NCI-H2107 treated with DMSO at 0.1 percent for 48 hours (cell line): ENCODE data around the gene SYCP2L.
"Not testable (repeated sequence)": the region's sequence is repeated elsewhere in the genome, so short reads cannot be mapped to it uniquely, and the experiment has no call there.

Experiments
- DNase-seq: peaks from one replicate; lab custom pipeline; 2025; ENCODE audit not compliant: unreplicated experiment; lab: John Stamatoyannopoulos, UW

SYCP2L gene

GRCh38 chr6:10954590-10955010, 67.7 kb downstream of the SYCP2L start:
- peak; percentile 16 for DNase-seq

DNA sequence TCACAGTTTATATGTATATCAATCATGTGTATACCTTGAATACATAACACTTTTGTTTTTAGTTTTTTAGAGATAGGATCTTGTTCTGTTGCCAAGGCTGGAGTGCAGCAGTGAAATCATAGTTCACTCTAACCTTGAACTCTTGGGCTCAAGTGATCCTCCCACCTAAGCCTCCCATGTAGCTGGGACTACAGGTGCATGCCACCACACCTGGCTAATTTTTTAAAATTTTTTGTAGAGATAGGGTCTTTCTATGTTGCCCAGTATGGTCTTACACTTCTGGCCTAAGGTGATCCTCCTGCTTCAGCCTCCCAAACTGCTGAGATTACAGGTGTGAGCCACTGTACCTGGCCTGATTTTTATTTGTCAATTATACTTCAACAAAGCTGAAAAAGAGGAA, 69.9 kb downstream of the SYCP2L start:
- DNase-seq: no peak

DNA sequence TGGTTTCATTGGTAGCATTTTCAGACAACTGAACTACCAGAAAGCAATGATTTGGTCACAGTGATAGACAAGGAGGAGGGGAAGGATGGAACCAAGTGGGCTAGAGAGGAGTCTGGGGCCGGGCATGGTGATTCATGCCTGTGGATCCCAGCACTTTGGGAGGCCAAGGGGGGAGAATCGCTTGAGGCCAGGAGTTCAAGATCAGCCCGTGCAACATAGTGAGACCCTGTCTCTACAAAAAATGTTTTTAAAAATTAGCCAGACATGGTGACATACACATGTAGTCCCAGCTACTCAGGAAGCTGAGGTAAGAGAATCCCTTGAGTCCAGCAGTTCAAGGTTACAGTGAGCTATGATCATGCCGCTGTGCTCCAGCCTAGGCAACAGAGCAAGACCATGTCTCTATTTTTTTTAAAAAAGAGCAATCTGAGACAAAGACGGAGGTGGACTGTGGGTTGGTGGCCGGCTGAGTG, 70.6 kb downstream of the SYCP2L start:
- no peak for DNase-seq

GRCh38 chr6:10960171-10960570, 73.3 kb downstream of the SYCP2L start:
- no peak for DNase-seq

GRCh38 chr6:10961837-10962236, 75.0 kb downstream of the SYCP2L start:
- no peak for DNase-seq

DNA sequence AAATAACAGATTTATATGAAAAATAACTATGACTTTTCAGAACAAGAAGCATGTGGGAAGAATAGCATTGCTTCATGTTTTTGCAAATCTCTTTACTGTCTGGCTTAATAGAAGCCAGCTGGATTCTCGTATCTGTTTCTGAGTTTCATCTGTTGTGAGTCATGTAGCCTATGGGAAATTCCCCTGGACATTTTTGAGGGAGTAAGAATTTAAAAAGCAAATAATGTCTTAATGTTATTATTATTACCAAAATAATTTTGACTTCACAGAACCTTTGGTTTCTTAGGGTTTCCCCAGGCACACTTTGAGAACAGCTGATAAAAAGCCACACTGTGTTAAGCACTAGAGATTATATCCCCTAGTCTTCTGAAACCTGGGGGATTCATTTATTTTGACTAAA, 75.8 kb downstream of the SYCP2L start:
- no peak for DNase-seq

GRCh38 chr6:10963113-10963512, 76.3 kb downstream of the SYCP2L start:
- DNase-seq: no peak

DNA sequence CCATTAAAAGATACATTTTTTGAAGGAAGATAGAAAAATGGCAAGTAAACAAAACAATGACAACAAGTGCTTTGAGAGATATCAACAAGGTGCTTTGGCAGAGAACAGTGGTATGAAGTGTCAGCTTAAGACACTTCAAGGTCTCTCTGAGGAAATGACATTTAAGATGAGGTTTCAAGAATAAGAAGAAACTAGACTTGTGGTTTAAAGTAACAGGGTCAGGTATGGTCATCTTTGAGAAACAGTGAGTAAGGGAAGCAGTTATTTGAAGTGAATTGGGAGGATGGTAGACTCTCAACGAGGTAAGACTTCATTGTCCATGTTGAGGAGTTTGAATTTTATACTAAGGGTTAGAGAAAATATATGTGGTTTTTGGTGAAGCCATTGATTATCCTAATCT, 77.8 kb downstream of the SYCP2L start:
- DNase-seq: no peak

- DNase-seq: no peak
These were observed 81.9 kb downstream of the SYCP2L start for GRCh38 chr6:10968776-10969175.

GRCh38 chr6:10970731-10971130, 83.9 kb downstream of the SYCP2L start:
- no peak for DNase-seq

GRCh38 chr6:10972196-10972595, 85.3 kb downstream of the SYCP2L start:
- no peak for DNase-seq

GRCh38 chr6:10976571-10976970, 89.7 kb downstream of the SYCP2L start:
- no peak for DNase-seq

DNA sequence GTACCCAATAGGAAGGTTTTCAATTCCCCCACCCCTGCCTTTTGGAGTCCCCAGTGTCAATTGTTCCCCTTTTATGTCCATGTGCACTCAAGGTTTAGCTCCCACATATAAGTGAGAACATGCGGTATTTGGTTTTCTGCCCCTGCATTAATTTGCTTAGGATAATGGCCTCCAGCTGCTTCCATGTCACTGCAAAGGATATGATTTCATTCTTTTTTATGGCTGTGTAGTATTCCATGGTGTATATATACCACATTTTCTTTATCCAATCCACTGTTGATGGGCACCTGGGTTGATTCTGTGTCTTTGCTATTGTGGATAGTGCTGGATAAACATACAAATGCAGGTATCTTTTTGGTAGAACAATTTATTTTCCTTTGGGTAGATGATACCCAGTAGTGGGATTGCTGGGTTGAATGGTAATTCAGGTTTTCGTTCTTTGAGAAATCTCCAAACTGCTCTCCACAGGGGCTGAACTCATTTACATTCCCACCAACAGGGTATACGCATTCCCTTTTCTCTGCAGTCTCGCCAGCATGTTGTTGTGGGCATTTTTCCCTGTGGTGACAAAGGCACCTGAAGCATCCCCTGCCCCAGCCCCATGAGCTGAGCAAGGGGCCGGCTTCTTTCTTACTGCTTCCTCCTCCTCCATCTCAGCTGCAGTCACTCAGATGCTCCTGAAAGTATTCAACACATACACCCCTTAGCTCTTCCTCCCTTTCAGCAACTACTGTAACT, 90.5 kb downstream of the SYCP2L start:
- no peak for DNase-seq

- DNase-seq: no peak
These were observed 92.8 kb downstream of the SYCP2L start for GRCh38 chr6:10979603-10980002.

GRCh38 chr6:10981409-10981808, 94.6 kb downstream of the SYCP2L start:
- DNase-seq: no peak

GRCh38 chr6:10984959-10985358, 98.1 kb downstream of the SYCP2L start:
- DNase-seq: not testable (repeated sequence)

DNA sequence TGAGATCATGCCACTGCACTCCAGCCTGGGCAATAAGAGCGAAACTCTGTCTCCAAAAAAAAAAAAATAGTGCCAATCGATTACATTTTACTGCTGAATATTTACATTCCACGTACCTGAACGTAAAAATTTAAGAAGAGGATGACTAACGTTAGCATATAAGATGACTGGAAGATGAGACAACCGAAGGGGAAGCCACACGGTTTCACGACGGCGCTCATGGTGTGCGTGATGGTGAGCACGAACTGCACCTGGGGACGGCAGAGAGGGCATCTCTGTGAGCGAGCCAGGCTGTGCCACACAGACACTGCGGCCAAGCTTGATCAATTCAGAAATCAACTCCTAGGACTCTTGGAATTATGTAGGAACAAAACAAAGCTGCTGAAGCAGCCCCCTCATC, 102.7 kb downstream of the SYCP2L start:
- no peak for DNase-seq

DNA sequence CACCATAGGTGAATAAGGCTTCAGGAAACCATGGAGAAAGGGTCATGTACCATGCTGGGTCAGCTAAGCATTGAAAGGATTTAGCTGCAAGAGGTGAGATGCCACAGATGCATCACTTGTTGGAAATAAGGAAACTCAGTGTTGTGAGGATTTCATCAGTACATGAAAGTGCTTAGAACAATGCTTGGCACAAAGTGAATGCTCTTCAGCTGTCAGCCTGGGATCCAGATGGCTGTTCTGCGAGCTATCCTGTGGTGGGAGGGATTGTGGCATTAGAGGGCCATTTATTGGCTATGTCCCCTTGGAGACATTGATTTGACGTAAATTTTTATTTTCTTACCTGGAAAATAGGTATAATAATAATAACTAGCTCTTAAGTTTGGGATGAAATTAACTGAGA, 104.3 kb downstream of the SYCP2L start:
- DNase-seq: no peak

DNA sequence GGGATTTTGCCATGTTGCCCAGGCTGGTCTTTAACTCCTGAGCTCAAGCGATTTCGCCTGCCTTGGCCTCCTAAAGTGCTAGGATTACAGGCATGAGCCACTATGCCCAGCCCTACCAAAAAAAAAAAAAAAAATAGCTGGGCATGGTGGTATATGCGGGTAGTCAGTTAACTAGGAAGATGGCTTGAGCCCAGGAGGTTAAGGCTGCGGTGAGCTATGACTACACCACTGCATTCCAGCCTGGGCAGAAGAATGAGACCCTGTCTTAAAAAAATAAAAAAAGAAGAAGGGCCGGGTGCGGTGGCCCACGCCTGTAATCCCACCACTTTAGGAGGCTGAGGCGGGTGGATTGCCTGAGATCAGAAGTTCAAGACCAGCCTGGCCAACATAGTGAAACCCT, 107.0 kb downstream of the SYCP2L start:
- DNase-seq: no peak

GRCh38 chr6:10995114-10995707, 108.4 kb downstream of the SYCP2L start:
- no peak for DNase-seq

DNA sequence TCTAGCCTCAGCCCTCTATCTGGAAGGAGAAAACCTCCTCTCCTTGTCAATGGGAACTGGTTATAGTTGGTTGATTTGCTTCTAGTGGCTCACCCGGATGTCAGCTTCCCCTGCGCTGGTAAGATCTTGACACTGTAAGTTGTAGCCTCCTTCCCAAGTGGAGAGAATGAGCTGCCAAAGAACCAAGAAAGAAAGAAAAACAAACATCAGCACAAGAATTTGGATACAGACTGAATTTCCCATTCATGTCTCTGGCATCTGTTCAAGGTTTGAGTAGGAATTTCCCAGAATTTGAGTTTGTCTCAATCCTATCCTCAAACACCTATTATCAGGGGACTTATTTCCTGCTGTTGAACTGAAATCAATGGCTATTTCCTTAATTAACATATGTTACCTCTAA, 113.1 kb downstream of the SYCP2L start:
- DNase-seq: no peak

DNA sequence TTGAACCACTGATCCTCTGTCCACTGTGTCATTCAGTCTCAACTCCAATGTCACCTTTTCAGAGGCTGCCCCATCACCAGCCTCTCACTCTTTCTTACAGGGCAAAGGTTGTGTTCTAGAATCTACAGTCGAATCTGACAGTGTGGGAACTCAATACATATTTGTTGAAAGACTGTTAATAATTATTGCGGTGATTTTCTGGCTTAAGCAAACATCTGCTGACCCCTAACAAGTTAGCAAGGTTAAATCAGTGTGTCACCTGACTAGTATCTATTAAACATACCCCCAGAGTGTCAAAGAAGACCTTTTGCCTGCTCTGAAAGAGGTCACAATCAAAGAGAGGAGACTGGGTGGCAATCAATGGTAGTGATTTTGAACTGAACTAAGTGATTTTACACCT, 115.3 kb downstream of the SYCP2L start:
- no peak for DNase-seq

GRCh38 chr6:11003297-11003696, 116.4 kb downstream of the SYCP2L start:
- DNase-seq: not testable (repeated sequence)
